ENCODE measurements around the gene TMEM225B.

- TF ChIP-seq POLR2A (IDR thresholded peaks at IDR 0.05): no peak
- no peak for TF ChIP-seq CTCF (IDR thresholded peaks at IDR 0.05 in 8 of 11, conservative IDR thresholded peaks at IDR 0.05 in 3 of 11)
These were observed 27.3 kb downstream of the TMEM225B start for GRCh38 chr7:99625321-99625720.

Data from spleen (tissue), 7 donors.